Endothelial cell of umbilical vein (primary cell): ENCODE measurements around the gene EIF3A. TPM values are rescaled to one million over a fixed set of nuclear protein-coding genes. Genes with fewer than 3 reads are reported as not detected.

ENCODE experiments used
- BruUV-seq: library from RNA; stranded (reverse); fragments of 400-500 nt; replicated peaks from 2 replicates; lab custom pipeline; 2021; lab: Mats Ljungman, UMichigan
- CTCF ChIA-PET: fragments of 300-600, 350-600 bp; sonication (Branson Sonifier 250); formaldehyde crosslinking; loops from one replicate; lab custom pipeline; 2021; ENCODE audit warnings: antibody characterized with exemption, inconsistent platforms; lab: Charles Lee
- POLR2A ChIA-PET: fragments of 300-600, 350-600 bp; sonication (Branson Sonifier 250); formaldehyde crosslinking; loops from one replicate; lab custom pipeline; 2021; ENCODE audit warnings: antibody characterized with exemption, inconsistent platforms; lab: Charles Lee
- DNase-seq: peaks from one replicate; pipeline ENCODE4 v3.0.0-alpha.2; 2011; ENCODE audit warnings: low read depth, low spot score
- FAIRE-seq: peaks from 2 replicates; lab custom pipeline; 2011; peaks lifted over from hg19 to GRCh38; lab: Jason Lieb, UNC
- H2AFZ ChIP-seq: 2 replicates; pipeline ENCODE4 v1.6.0; 2012; ENCODE audit warnings: low read depth, low read length, control low read depth, inconsistent platforms
- H3K27ac ChIP-seq: 2 replicates; pipeline ENCODE4 v1.5.1; 2011; ENCODE audit warnings: low read depth, mild to moderate bottlenecking, control low read depth, low read length, moderate library complexity; ENCODE audit not compliant: insufficient read depth
- H3K27me3 ChIP-seq, 2 experiments: 2 replicates each; pipeline versions ENCODE4 v1.6.0 to v1.6.1; 2011; ENCODE audit warnings: low read length in 2 of 2, mixed read lengths in 1 of 2; ENCODE audit not compliant: control insufficient read depth in 2 of 2, insufficient read depth in 2 of 2
- H3K36me3 ChIP-seq, 2 experiments: 2 replicates in 1 of 2; 3 replicates in 1 of 2; pipeline ENCODE4 v1.5.1; 2011; ENCODE audit warnings: low read length in 2 of 2, mild to moderate bottlenecking in 1 of 2, moderate library complexity in 1 of 2; ENCODE audit not compliant: control insufficient read depth in 2 of 2, insufficient read depth in 2 of 2; ENCODE audit errors: extremely low read depth in 1 of 2
- H3K4me1 ChIP-seq: 3 replicates; pipeline ENCODE4 v1.5.1; 2011; ENCODE audit warnings: mild to moderate bottlenecking, low read length; ENCODE audit not compliant: control insufficient read depth, insufficient read depth; ENCODE audit errors: extremely low read depth
- H3K4me2 ChIP-seq: 2 replicates; pipeline ENCODE4 v1.6.1; 2011; ENCODE audit warnings: low read length, control low read depth, mixed read lengths; ENCODE audit not compliant: insufficient read depth
- H3K4me3 ChIP-seq, 3 experiments: fragments of 200-600 bp in 1 of 3; sonication (generic), shearing (Covaris generic) in 1 of 3; replicated peaks in 1 of 3; 2 replicates each; pipeline ENCODE4 v1.5.1; 2011 to 2016; ENCODE audit warnings: control low read depth in 3 of 3, low read length in 3 of 3, mild to moderate bottlenecking in 2 of 3, inconsistent platforms in 1 of 3, low read depth in 1 of 3, moderate library complexity in 1 of 3; ENCODE audit not compliant: insufficient read depth in 1 of 3
- H3K79me2 ChIP-seq: 2 replicates; pipeline ENCODE4 v1.6.0; 2012; ENCODE audit warnings: low read length, inconsistent platforms; ENCODE audit not compliant: control insufficient read depth, insufficient read depth
- H3K9ac ChIP-seq: replicated peaks from 2 replicates; pipeline ENCODE3; 2011; ENCODE audit warnings: low read length, control low read depth; ENCODE audit not compliant: insufficient read depth; ENCODE audit errors: extremely low read depth
- H3K9me1 ChIP-seq: replicated peaks from 3 replicates; pipeline ENCODE4 v1.6.0; 2011; ENCODE audit warnings: mild to moderate bottlenecking, low read length; ENCODE audit not compliant: control insufficient read depth, insufficient read depth; ENCODE audit errors: extremely low read depth
- H3K9me3 ChIP-seq: replicated peaks from 2 replicates; pipeline ENCODE4 v1.5.1; 2012; ENCODE audit warnings: low read length, inconsistent platforms; ENCODE audit not compliant: control insufficient read depth, insufficient read depth
- H4K20me1 ChIP-seq: replicated peaks from 2 replicates; pipeline ENCODE3; 2011; ENCODE audit warnings: mild to moderate bottlenecking, low read length; ENCODE audit not compliant: control insufficient read depth, insufficient read depth; ENCODE audit errors: extremely low read depth
- EZH2 ChIP-seq: IDR thresholded peaks from 2 replicates; pipeline ENCODE4 v1.6.1; 2012; ENCODE audit warnings: borderline replicate concordance, low read depth, mild to moderate bottlenecking, moderate library complexity, low read length, inconsistent platforms; ENCODE audit not compliant: severe bottlenecking
- FOS ChIP-seq: IDR thresholded peaks from 2 replicates; pipeline ENCODE4 v1.6.1; 2011; ENCODE audit warnings: mild to moderate bottlenecking, low read length, moderate library complexity, borderline replicate concordance; ENCODE audit not compliant: insufficient read depth
- GATA2 ChIP-seq: IDR thresholded peaks from 2 replicates; pipeline ENCODE4 v1.7.0; 2011; ENCODE audit warnings: low read depth, mild to moderate bottlenecking, moderate library complexity, mixed read lengths, low read length; ENCODE audit not compliant: insufficient read length, insufficient read depth
- JUN ChIP-seq: IDR thresholded peaks from 2 replicates; pipeline ENCODE4 v1.6.1; 2011; ENCODE audit warnings: borderline replicate concordance, low read depth; ENCODE audit not compliant: insufficient read length, insufficient read depth
- MYC ChIP-seq: IDR thresholded peaks from one replicate; pipeline ENCODE4 v1.6.1; 2011; ENCODE audit warnings: mild to moderate bottlenecking, low read depth, low read length
- POLR2A ChIP-seq: IDR thresholded peaks from 2 replicates; pipeline ENCODE4 v1.6.1; 2012; ENCODE audit warnings: low read depth, mild to moderate bottlenecking, control low read depth, low read length
- POLR2AphosphoS5 ChIP-seq: IDR thresholded peaks from 2 replicates; pipeline ENCODE4 v1.6.1; 2012; ENCODE audit warnings: low read depth, mild to moderate bottlenecking, control low read depth, low read length, moderate library complexity; ENCODE audit not compliant: insufficient read depth
- dilution Hi-C: fragments of 300-500 bp; cut with MboI; formaldehyde crosslinking; loops from one replicate; pipeline ENCODE4 v1.15.0; 2019; ENCODE audit warnings: low sequenced_read_pairs; ENCODE audit not compliant: extremely low pct_ligation_motif_present
- intact Hi-C: fragments of 100-400 bp; cut with micrococcal nuclease; formaldehyde crosslinking; loops from one replicate; pipeline ENCODE4 v1.10.0; 2022
- polyA plus RNA-seq, 4 experiments: library from polyadenylated mRNA; depleted of rRNA in 3 of 4; stranded (reverse) in 3 of 4; unstranded in 1 of 4; fragments of >200 nt; gene quantifications; 2 replicates each; pipeline versions ENCODE4 v1.2.1 to v1.2.3, GENCODE V29; 2011 to 2012; ENCODE audit warnings: missing spikeins in 1 of 4
- total RNA-seq: library from RNA; stranded (reverse); gene quantifications from 2 replicates; pipeline ENCODE4 v1.2.3, GENCODE V29; 2021
- TF ChIP-seq, protein P1 (sequence below), 2 donors: IDR thresholded peaks; 1 replicate in 1 of 2; 2 replicates in 1 of 2; pipeline ENCODE4 v1.5.1; 2011; ENCODE audit warnings: low read length in 2 of 2, mild to moderate bottlenecking in 2 of 2, moderate library complexity in 2 of 2, control low read depth in 1 of 2, inconsistent platforms in 1 of 2, low read depth in 1 of 2; ENCODE audit not compliant: insufficient read depth in 1 of 2; ENCODE audit errors: extremely low read depth in 1 of 2

The EIF3A gene
- total and polyA plus RNA-seq, 2 donors (not counting 3 experiments of a cell fraction or from before 2014, with no cell fraction given), result 27.6 to 159 TPM

GRCh38 chr10:119084896-119085295 lies 4.3 kb upstream of the EIF3A start:
- H3K9me1 ChIP-seq, result no peaks in the 10 kb centered on the region
- H3K27me3 ChIP-seq, result peaks cover 0 to 2% of the 10 kb centered on the region in 2 experiments
- dilution Hi-C loops (no loop called here), intact Hi-C loops (loop anchor here (5.0 kb wide), 1 partner anchor 787 kb away; the partner anchor contains the start of gene MCMBP)
- POLR2A ChIA-PET, result interaction anchor here (0.5 kb wide), 1 partner anchor 9 kb away, joined by 8 read pairs; no protein-coding TSS in a partner anchor
- no peaks in the 10 kb centered on the region for H3K36me3 ChIP-seq
- CTCF ChIA-PET, result no interaction called here
- H3K79me2 ChIP-seq, result peaks cover 7% of the 10 kb centered on the region
- H2AFZ ChIP-seq, result no peak overlapping the region
- H3K9ac ChIP-seq, result no peak overlapping the region
- no peak overlapping the region for H3K4me3 ChIP-seq
- H3K9me3 ChIP-seq, result no peaks in the 10 kb centered on the region
- no peak overlapping the region for H3K4me2 ChIP-seq
- FAIRE-seq (no peak), DNase-seq (no peak)
- H3K27ac ChIP-seq, result no peak overlapping the region
- TF ChIP-seq JUN, result no peak
- TF ChIP-seq FOS, result no peak
- no peak for TF ChIP-seq EZH2
- no peak for TF ChIP-seq GATA2
- no peak for TF ChIP-seq MYC
- no peak for TF ChIP-seq POLR2AphosphoS5
- TF ChIP-seq, protein P1, sequence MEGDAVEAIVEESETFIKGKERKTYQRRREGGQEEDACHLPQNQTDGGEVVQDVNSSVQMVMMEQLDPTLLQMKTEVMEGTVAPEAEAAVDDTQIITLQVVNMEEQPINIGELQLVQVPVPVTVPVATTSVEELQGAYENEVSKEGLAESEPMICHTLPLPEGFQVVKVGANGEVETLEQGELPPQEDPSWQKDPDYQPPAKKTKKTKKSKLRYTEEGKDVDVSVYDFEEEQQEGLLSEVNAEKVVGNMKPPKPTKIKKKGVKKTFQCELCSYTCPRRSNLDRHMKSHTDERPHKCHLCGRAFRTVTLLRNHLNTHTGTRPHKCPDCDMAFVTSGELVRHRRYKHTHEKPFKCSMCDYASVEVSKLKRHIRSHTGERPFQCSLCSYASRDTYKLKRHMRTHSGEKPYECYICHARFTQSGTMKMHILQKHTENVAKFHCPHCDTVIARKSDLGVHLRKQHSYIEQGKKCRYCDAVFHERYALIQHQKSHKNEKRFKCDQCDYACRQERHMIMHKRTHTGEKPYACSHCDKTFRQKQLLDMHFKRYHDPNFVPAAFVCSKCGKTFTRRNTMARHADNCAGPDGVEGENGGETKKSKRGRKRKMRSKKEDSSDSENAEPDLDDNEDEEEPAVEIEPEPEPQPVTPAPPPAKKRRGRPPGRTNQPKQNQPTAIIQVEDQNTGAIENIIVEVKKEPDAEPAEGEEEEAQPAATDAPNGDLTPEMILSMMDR (IDR thresholded peaks at IDR 0.05; ENCODE audit: extremely low read depth in 1 of 2, insufficient read depth in 1 of 2, low read depth in 1 of 2, low read length in 2 of 2), result no peak
- no peak for TF ChIP-seq POLR2A
- no peaks in the 10 kb centered on the region for H4K20me1 ChIP-seq
- H3K4me1 ChIP-seq, result no peaks in the 10 kb centered on the region
- no TSS peak for BruUV-seq
